Smooth muscle cell (in vitro differentiated cells): ENCODE results near the gene EYS. TPM values are rescaled to one million over a fixed set of nuclear protein-coding genes. Genes with fewer than 3 reads are reported as not detected.
"Not testable (repeated sequence)": the region's sequence is repeated elsewhere in the genome, so short reads cannot be mapped to it uniquely, and the experiment has no call there.

ENCODE experiments used
- DNase-seq: peaks from one replicate; lab custom pipeline; 2025; ENCODE audit not compliant: unreplicated experiment; lab: John Stamatoyannopoulos, UW
- H2AFZ ChIP-seq: fragments of 200-600 bp; sonication (generic); 2 replicates; pipeline ENCODE4 v1.6.0; 2016; ENCODE audit warnings: antibody characterized with exemption, low read depth, mild to moderate bottlenecking
- H3F3A ChIP-seq: fragments of 200-600 bp; sonication (generic); 2 replicates; pipeline ENCODE4 v1.6.0; 2017; ENCODE audit warnings: antibody characterized with exemption, low read depth
- H3K27ac ChIP-seq: fragments of 200-600 bp; sonication (generic); 2 replicates; pipeline ENCODE4 v1.5.1; 2016; ENCODE audit warnings: low read depth, mild to moderate bottlenecking
- H3K27me3 ChIP-seq: fragments of 200-600 bp; sonication (generic); 2 replicates; pipeline ENCODE4 v1.6.1; 2016; ENCODE audit warnings: low read depth, mild to moderate bottlenecking
- H3K36me3 ChIP-seq: fragments of 200-600 bp; sonication (generic); 2 replicates; pipeline ENCODE4 v1.5.1; 2016; ENCODE audit warnings: low read depth
- H3K4me1 ChIP-seq: fragments of 200-600 bp; sonication (generic); 2 replicates; pipeline ENCODE4 v1.5.1; 2016; ENCODE audit warnings: low read depth
- H3K4me2 ChIP-seq: fragments of 200-600 bp; sonication (generic); 2 replicates; pipeline ENCODE4 v1.6.0; 2016; ENCODE audit warnings: mild to moderate bottlenecking
- H3K4me3 ChIP-seq: fragments of 200-600 bp; sonication (generic); 2 replicates; pipeline ENCODE4 v1.5.1; 2016; ENCODE audit warnings: mild to moderate bottlenecking
- H3K79me2 ChIP-seq: fragments of 200-600 bp; sonication (generic); 2 replicates; pipeline ENCODE4 v1.6.0; 2016; ENCODE audit warnings: low read depth, mild to moderate bottlenecking
- H3K9ac ChIP-seq: fragments of 200-600 bp; sonication (generic); 2 replicates; pipeline ENCODE4 v1.6.0; 2016; ENCODE audit warnings: low read depth
- H3K9me3 ChIP-seq: fragments of 200-600 bp; sonication (generic); replicated peaks from 2 replicates; pipeline ENCODE4 v1.5.1; 2016; ENCODE audit warnings: low read depth
- H4K20me1 ChIP-seq: fragments of 200-600 bp; sonication (generic); 2 replicates; pipeline ENCODE4 v1.6.0; 2016; ENCODE audit warnings: low read depth
- WGBS: methylation state at CpG from one replicate; pipeline ENCODE4 v1.1.7; 2016; ENCODE audit warnings: low lambda C conversion rate; 5-methylcytosine and 5-hydroxymethylcytosine counted together
- polyA plus RNA-seq: library from polyadenylated mRNA; unstranded; fragments of >200 nt; fragmentation: Nextera tagmentation; extraction: Ambion mirVana; gene quantifications from 2 replicates; pipeline ENCODE4 v1.2.1, GENCODE V29; 2016
- total RNA-seq: library from RNA; depleted of rRNA; stranded (reverse); fragments of >200 nt; gene quantifications from 2 replicates; pipeline ENCODE4 v1.2.3, GENCODE V29; 2014
- TF ChIP-seq, protein P1 (sequence below): fragments of 200-600 bp; sonication (generic); IDR thresholded peaks from 2 replicates; pipeline ENCODE4 v1.5.1; 2017; ENCODE audit warnings: borderline replicate concordance, mild to moderate bottlenecking, antibody characterized with exemption; ENCODE audit not compliant: insufficient read depth, poor library complexity, severe bottlenecking

The EYS gene
- total and polyA plus RNA-seq, 2 experiments from 2014 or later: 0.07 to 0.18 TPM

DNA sequence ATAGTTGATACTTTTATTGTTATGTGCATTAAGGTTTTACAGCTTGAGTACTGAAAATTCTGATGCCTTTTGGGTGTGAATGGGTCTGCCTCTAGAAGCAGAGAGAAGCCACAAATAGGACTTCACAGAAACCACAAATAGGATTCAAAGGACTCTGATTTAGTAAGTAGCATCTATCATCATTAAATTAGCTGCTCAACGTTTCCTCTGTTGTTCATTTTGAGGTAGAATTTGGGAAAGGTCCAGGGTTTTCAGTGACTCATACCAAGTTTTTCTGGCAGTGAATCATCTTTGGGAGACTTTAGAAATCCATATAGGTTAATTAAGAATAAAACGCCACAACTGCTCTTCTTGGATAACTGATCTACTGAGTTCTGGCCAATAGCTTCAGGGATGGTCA, 1966.3 kb downstream of the EYS start:
- 36% methylated on average over 2 of the region's 2 CpGs for WGBS
- no peaks in the 10 kb centered on the region for H3K27me3 ChIP-seq
- H3F3A ChIP-seq: no peaks in the 10 kb centered on the region
- H3K4me1 ChIP-seq: no peaks in the 10 kb centered on the region
- no peak for DNase-seq
- H3K36me3 ChIP-seq: no peaks in the 10 kb centered on the region
- H4K20me1 ChIP-seq: no peaks in the 10 kb centered on the region
- H3K9ac ChIP-seq: no peak overlapping the region
- TF ChIP-seq, protein P1, sequence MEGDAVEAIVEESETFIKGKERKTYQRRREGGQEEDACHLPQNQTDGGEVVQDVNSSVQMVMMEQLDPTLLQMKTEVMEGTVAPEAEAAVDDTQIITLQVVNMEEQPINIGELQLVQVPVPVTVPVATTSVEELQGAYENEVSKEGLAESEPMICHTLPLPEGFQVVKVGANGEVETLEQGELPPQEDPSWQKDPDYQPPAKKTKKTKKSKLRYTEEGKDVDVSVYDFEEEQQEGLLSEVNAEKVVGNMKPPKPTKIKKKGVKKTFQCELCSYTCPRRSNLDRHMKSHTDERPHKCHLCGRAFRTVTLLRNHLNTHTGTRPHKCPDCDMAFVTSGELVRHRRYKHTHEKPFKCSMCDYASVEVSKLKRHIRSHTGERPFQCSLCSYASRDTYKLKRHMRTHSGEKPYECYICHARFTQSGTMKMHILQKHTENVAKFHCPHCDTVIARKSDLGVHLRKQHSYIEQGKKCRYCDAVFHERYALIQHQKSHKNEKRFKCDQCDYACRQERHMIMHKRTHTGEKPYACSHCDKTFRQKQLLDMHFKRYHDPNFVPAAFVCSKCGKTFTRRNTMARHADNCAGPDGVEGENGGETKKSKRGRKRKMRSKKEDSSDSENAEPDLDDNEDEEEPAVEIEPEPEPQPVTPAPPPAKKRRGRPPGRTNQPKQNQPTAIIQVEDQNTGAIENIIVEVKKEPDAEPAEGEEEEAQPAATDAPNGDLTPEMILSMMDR: no peak
- H3K9me3 ChIP-seq: no peaks in the 10 kb centered on the region
- no peak overlapping the region for H3K4me3 ChIP-seq
- H3K27ac ChIP-seq: no peak overlapping the region
- no peak overlapping the region for H3K4me2 ChIP-seq
- no peak overlapping the region for H2AFZ ChIP-seq
- no peaks in the 10 kb centered on the region for H3K79me2 ChIP-seq

DNA sequence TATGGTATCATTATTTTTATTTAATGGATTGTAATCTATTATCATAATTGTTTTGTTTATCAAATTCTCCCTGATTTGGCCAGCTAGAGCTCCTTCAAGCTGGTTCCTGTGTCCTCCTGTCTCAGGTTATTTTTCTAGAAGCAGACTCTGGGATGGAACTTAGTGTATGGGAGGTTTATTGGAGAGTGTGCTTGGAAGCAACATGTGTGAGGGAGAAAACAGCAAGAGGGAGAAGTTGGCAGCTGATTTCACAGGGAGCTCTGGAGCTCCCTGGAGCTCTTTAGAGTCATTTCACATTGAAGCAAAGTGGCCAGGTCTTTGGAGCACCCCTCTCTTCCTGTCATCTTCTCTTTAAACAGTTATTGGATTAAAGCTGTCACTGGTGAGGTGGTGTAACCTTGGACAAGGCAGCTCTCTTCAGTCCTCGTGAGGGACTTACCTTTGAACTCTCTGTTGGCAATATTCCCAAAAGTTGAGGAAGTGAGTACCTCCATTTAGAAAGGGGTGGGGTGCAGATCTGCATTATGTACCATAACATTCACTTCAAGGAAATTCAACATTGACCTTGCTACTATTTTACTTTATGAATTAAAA, 1967.8 kb downstream of the EYS start:
- Histone ChIP-seq H2AFZ (no peak overlapping the region), H3K79me2 (no peaks in the 10 kb centered on the region), H3K9me3 (no peaks in the 10 kb centered on the region), H3K4me3 (no peak overlapping the region), H3K4me2 (no peak overlapping the region), H3K27me3 (no peaks in the 10 kb centered on the region), H3K27ac (no peak overlapping the region), H4K20me1 (no peaks in the 10 kb centered on the region), H3F3A (no peaks in the 10 kb centered on the region), H3K36me3 (no peaks in the 10 kb centered on the region), H3K9ac (no peak overlapping the region), H3K4me1 (no peaks in the 10 kb centered on the region)
- WGBS: 93% methylated on average over 1 of the region's 1 CpG
- DNase-seq: no peak
- TF ChIP-seq, protein P1: no peak

DNA sequence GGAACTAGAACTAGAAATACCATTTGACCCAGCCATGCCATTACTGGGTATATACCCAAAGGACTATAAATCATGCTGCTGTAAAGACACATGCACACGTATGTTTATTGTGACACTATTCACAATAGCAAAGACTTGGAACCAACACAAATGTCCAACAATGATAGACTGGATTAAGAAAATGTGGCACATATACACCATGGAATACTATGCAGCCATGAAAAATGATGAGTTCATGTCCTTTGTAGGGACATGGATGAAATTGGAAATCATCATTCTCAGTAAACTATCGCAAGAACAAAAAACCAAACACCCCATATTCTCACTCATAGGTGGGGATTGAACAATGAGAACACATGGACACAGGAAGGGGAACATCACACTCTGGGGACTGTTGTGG, 1968.8 kb downstream of the EYS start:
- H3K27me3 ChIP-seq, H3K27ac ChIP-seq, H3K4me2 ChIP-seq, H3K36me3 ChIP-seq, H2AFZ ChIP-seq, H4K20me1 ChIP-seq, H3K4me3 ChIP-seq, H3K9me3 ChIP-seq, H3K79me2 ChIP-seq, DNase-seq, H3F3A ChIP-seq, H3K4me1 ChIP-seq, H3K9ac ChIP-seq: not testable (repeated sequence)
- WGBS: 100% methylated on average over 1 of the region's 2 CpGs

DNA sequence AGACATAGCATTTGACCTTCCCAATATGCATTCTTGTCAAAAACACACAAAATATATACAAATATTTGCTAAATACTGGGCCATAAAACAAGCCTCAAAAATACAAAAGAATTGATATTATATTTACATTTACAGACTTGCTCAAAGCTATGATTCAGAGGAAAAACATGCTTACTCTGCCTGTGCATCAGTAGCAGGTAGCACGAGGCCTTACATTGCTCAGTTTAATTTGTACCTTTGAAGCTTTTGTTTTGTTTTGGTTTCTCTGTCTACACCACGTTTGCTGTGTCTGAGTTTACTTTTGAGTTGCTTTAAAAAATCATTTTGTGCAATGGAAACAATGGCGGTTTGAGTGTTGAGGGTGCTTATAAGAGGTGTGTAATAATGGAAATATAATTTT, 1972.1 kb downstream of the EYS start:
- H4K20me1 ChIP-seq: no peaks in the 10 kb centered on the region
- no peak for DNase-seq
- H3K27me3 ChIP-seq: no peaks in the 10 kb centered on the region
- H2AFZ ChIP-seq: no peak overlapping the region
- H3K4me2 ChIP-seq: no peak overlapping the region
- H3K9me3 ChIP-seq: no peaks in the 10 kb centered on the region
- H3K4me3 ChIP-seq: no peak overlapping the region
- no peaks in the 10 kb centered on the region for H3F3A ChIP-seq
- no peak overlapping the region for H3K27ac ChIP-seq
- H3K79me2 ChIP-seq: no peaks in the 10 kb centered on the region
- 75% methylated on average over 3 of the region's 3 CpGs for WGBS
- no peaks in the 10 kb centered on the region for H3K4me1 ChIP-seq
- H3K36me3 ChIP-seq: no peaks in the 10 kb centered on the region
- no peak overlapping the region for H3K9ac ChIP-seq
- TF ChIP-seq, protein P1: no peak
